GM12878 (cell line): ENCODE results near the gene MEP1A. TPM values are rescaled to one million over a fixed set of nuclear protein-coding genes. Genes with fewer than 3 reads are reported as not detected.

Experiments used
- ATAC-seq: fragments of 200-7000 bp; cut with Tn5 transposase; 3 replicates; pipeline ENCODE4 v1.9.1; 2020; ENCODE audit warnings: mild to moderate bottlenecking, moderate library complexity
- BruUV-seq: library from RNA; stranded (reverse); fragments of 400-500 nt; replicated peaks from 2 replicates; lab custom pipeline; 2021; lab: Mats Ljungman, UMichigan
- CTCF ChIA-PET: fragments of 300-600 bp; sonication (Branson Sonifier 250); formaldehyde crosslinking; extraction: SDS; loops from one replicate; lab custom pipeline; 2021; ENCODE audit warnings: inconsistent platforms; lab: Yijun Ruan, JAX
- POLR2A ChIA-PET: fragments of 350-600 bp; formaldehyde crosslinking; extraction: SDS; loops from one replicate; lab custom pipeline; 2021; ENCODE audit warnings: inconsistent platforms; lab: Charles Lee
- RAD21 ChIA-PET: fragments of 300-600 bp; sonication (Branson Sonifier 250); formaldehyde crosslinking; loops from one replicate; lab custom pipeline; 2023; ENCODE audit warnings: antibody characterized with exemption; ENCODE audit not compliant: unreplicated experiment; lab: Charles Lee
- SMC1A ChIA-PET: fragments of 300-600 bp; sonication (Branson Sonifier 250); formaldehyde crosslinking; loops from one replicate; lab custom pipeline; 2023; ENCODE audit not compliant: unreplicated experiment, uncharacterized antibody; lab: Charles Lee
- DNase-seq: peaks from one replicate; pipeline ENCODE4 v3.0.0-alpha.2; 2011; ENCODE audit warnings: low read depth, low spot score
- FAIRE-seq: peaks from 3 replicates; lab custom pipeline; 2011; peaks lifted over from hg19 to GRCh38; lab: Jason Lieb, UNC
- H2AFZ ChIP-seq: 2 replicates; pipeline ENCODE4 v1.6.0; 2011; ENCODE audit warnings: low read depth, low read length, control low read depth; ENCODE audit not compliant: control insufficient read depth
- H3K27ac ChIP-seq: 2 replicates; pipeline ENCODE4 v1.5.1; 2011; ENCODE audit warnings: control low read depth; ENCODE audit not compliant: control insufficient read depth, insufficient read depth
- H3K27me3 ChIP-seq, 2 experiments: replicated peaks in 1 of 2; 2 replicates each; pipeline versions ENCODE4 v1.6.0 to v1.6.1; 2011; ENCODE audit warnings: low read length in 1 of 2; ENCODE audit not compliant: control insufficient read depth in 2 of 2, insufficient read depth in 2 of 2
- H3K36me3 ChIP-seq, 2 experiments: 2 replicates each; pipeline ENCODE4 v1.5.1; 2011; ENCODE audit warnings: low read length in 1 of 2; ENCODE audit not compliant: control insufficient read depth in 2 of 2, insufficient read depth in 2 of 2
- H3K4me1 ChIP-seq: 2 replicates; pipeline ENCODE4 v1.6.1; 2011; ENCODE audit warnings: mild to moderate bottlenecking, low read length, moderate library complexity, mixed read lengths; ENCODE audit not compliant: control insufficient read depth, insufficient read depth
- H3K4me2 ChIP-seq: 2 replicates; pipeline ENCODE4 v1.6.0; 2011; ENCODE audit warnings: control low read depth; ENCODE audit not compliant: control insufficient read depth, insufficient read depth
- H3K4me3 ChIP-seq: fragments of 200-600 bp; sonication (generic); 2 replicates; pipeline ENCODE4 v1.5.1; 2016
- H3K79me2 ChIP-seq: 2 replicates; pipeline ENCODE4 v1.6.0; 2011; ENCODE audit warnings: low read length; ENCODE audit not compliant: control insufficient read depth, insufficient read depth
- H3K9ac ChIP-seq: 2 replicates; pipeline ENCODE4 v1.8.0; 2011; ENCODE audit warnings: low read length, control low read depth, mixed read lengths; ENCODE audit not compliant: control insufficient read depth, insufficient read depth
- H3K9me3 ChIP-seq: replicated peaks from 3 replicates; pipeline ENCODE4 v1.5.1; 2011; ENCODE audit warnings: mild to moderate bottlenecking, low read length; ENCODE audit not compliant: control insufficient read depth, insufficient read depth
- H4K20me1 ChIP-seq: 2 replicates; pipeline ENCODE4 v1.6.0; 2011; ENCODE audit not compliant: control insufficient read depth, insufficient read depth
- BMI1 ChIP-seq: fragments of 450-650 bp; IDR thresholded peaks from 2 replicates; pipeline ENCODE4 v1.6.1; 2016; ENCODE audit warnings: mild to moderate bottlenecking, moderate library complexity, borderline replicate concordance
- CREM ChIP-seq: IDR thresholded peaks from 2 replicates; pipeline ENCODE4 v1.6.1; 2014; ENCODE audit warnings: antibody characterized with exemption, low read depth
- CTCF ChIP-seq, 3 experiments: IDR thresholded peaks in 2 of 3; conservative IDR thresholded peaks in 1 of 3; 2 replicates each; pipeline ENCODE4 v1.5.1; 2011; ENCODE audit warnings: low read depth in 3 of 3, low read length in 3 of 3, mild to moderate bottlenecking in 3 of 3, control low read depth in 2 of 3, moderate library complexity in 2 of 3, inconsistent platforms in 1 of 3, mixed read lengths in 1 of 3; ENCODE audit not compliant: control insufficient read depth in 2 of 3, insufficient read depth in 1 of 3; ENCODE audit errors: extremely low read depth in 1 of 3
- EZH2 ChIP-seq: IDR thresholded peaks from 2 replicates; pipeline ENCODE4 v1.6.1; 2012; ENCODE audit warnings: low read depth, mild to moderate bottlenecking, control low read depth, inconsistent platforms, low read length, borderline replicate concordance; ENCODE audit not compliant: control insufficient read depth
- FOXK2 ChIP-seq: fragments of 450-650 bp; IDR thresholded peaks from 2 replicates; pipeline ENCODE4 v1.6.1; 2017; ENCODE audit warnings: mild to moderate bottlenecking, moderate library complexity
- HSF1 ChIP-seq: fragments of 150-350 bp; IDR thresholded peaks from 2 replicates; pipeline ENCODE4 v1.6.1; 2014; ENCODE audit warnings: mild to moderate bottlenecking, low read depth, low read length
- MLLT1 ChIP-seq: fragments of 450-650 bp; IDR thresholded peaks from 2 replicates; pipeline ENCODE4 v1.6.1; 2016; ENCODE audit warnings: mild to moderate bottlenecking
- POU2F2 ChIP-seq: IDR thresholded peaks from 3 replicates; pipeline ENCODE4 v1.6.1; 2011; ENCODE audit warnings: low read depth, mild to moderate bottlenecking, low read length, borderline replicate concordance
- RAD21 ChIP-seq: IDR thresholded peaks from 2 replicates; pipeline ENCODE4 v1.6.1; 2011; ENCODE audit warnings: mild to moderate bottlenecking, low read depth, low read length, moderate library complexity; ENCODE audit not compliant: insufficient read depth
- SMC3 ChIP-seq: IDR thresholded peaks from 2 replicates; pipeline ENCODE4 v1.6.1; 2011; ENCODE audit warnings: low read length, improper control_type of control experiment, borderline replicate concordance
- SUZ12 ChIP-seq: fragments of 200-600 bp; sonication (generic); IDR thresholded peaks from one replicate; pipeline ENCODE4 v1.6.1; 2018; ENCODE audit warnings: antibody characterized with exemption, mild to moderate bottlenecking; ENCODE audit not compliant: unreplicated experiment
- TCF3 ChIP-seq: IDR thresholded peaks from 2 replicates; pipeline ENCODE4 v1.6.1; 2012; ENCODE audit warnings: low read depth, mild to moderate bottlenecking, low read length, borderline replicate concordance; ENCODE audit not compliant: insufficient read depth
- USF2 ChIP-seq: IDR thresholded peaks from 2 replicates; pipeline ENCODE4 v1.6.1; 2011; ENCODE audit warnings: low read depth, low read length, improper control_type of control experiment, borderline replicate concordance
- ZNF274 ChIP-seq: IDR thresholded peaks from one replicate; pipeline ENCODE4 v1.8.0; 2011; ENCODE audit not compliant: insufficient read length, insufficient read depth
- WGBS: methylation state at CpG from one replicate; pipeline ENCODE4 v1.1.6; 2016; ENCODE audit warnings: low lambda C conversion rate; ENCODE audit not compliant: insufficient replicate concordance, insufficient coverage; ENCODE audit errors: missing lambda C conversion rate; 5-methylcytosine and 5-hydroxymethylcytosine counted together
- in situ Hi-C: fragments of 300-500 bp; cut with MboI; formaldehyde crosslinking; loops from 9 replicates; pipeline ENCODE4 v1.14.3; 2018; ENCODE audit warnings: mixed read lengths
- intact Hi-C: fragments of 100-400 bp; cut with micrococcal nuclease; formaldehyde crosslinking; loops from one replicate; pipeline ENCODE4 v1.14.2; 2022; ENCODE audit not compliant: unreplicated experiment
- polyA plus RNA-seq, 11 experiments: library from polyadenylated mRNA; depleted of rRNA in 4 of 11; unstranded in 6 of 11; stranded (reverse) in 5 of 11; fragments of >200 nt; fragmentation: Nextera tagmentation in 4 of 11; fragmentation: Illumina TruSeq in 1 of 11; extraction: Ambion mirVana in 4 of 11; extraction: Trizol in 1 of 11; gene quantifications; 1 replicate in 1 of 11; 2 replicates in 10 of 11; pipeline versions ENCODE4 v1.2.1 to v1.2.3, GENCODE V29; 2011 to 2016; ENCODE audit warnings: inconsistent platforms in 2 of 11, missing spikeins in 2 of 11, low read depth in 1 of 11
- total RNA-seq, 4 experiments: library from RNA; depleted of rRNA in 3 of 4; stranded (reverse); fragments of >200 nt in 3 of 4; fragmentation: Illumina TruSeq in 1 of 4; extraction: Trizol in 1 of 4; gene quantifications; 2 replicates each; pipeline versions ENCODE4 v1.2.1 to v1.2.3, GENCODE V29; 2013 to 2021

Gene MEP1A
- total and polyA plus RNA-seq, 10 of the 15 experiments (the other 5 are each of a cell fraction or from before 2014, with no cell fraction given), result not detected

- peak; percentile 68; the same call in 2 of the 3 replicates for ATAC-seq
These were observed 11.5 kb upstream of the MEP1A start for GRCh38 chr6:46781478-46782378.

More at GRCh38 chr6:46781478-46782378, 11.5 kb upstream of the MEP1A start:
- RAD21 ChIA-PET, result interaction anchor here (1.3 kb wide), 1 partner anchor 560 kb away, joined by 3 read pairs; no protein-coding TSS in a partner anchor
- no peak for TF ChIP-seq CREM
- peak; percentile 65 for TF ChIP-seq RAD21
- TF ChIP-seq ZNF274, result no peak
- no peak for TF ChIP-seq EZH2
- TF ChIP-seq USF2, result no peak
- no peak for TF ChIP-seq SUZ12
- peak; percentile 53 to 60 (median 56) for TF ChIP-seq CTCF (IDR thresholded peaks at IDR 0.05 in 2 of 3, conservative IDR thresholded peaks at IDR 0.05 in 1 of 3; ENCODE audit: control insufficient read depth in 2 of 3, extremely low read depth in 1 of 3, insufficient read depth in 1 of 3, low read depth in 3 of 3, low read length in 3 of 3)
- peak; percentile 62; the same call in 1 of the 2 replicates for TF ChIP-seq SMC3
- TF ChIP-seq MLLT1, result no peak
- no peak for TF ChIP-seq FOXK2
- TF ChIP-seq BMI1, result no peak
- TF ChIP-seq TCF3, result no peak
- TF ChIP-seq HSF1, result no peak
- TF ChIP-seq POU2F2, result no peak
- Histone ChIP-seq H3K79me2 (no peaks in the 10 kb centered on the region), H3K4me2 (no peak overlapping the region), H3K27ac (no peak overlapping the region), H3K9me3 (no peaks in the 10 kb centered on the region), H3K4me3 (no peak overlapping the region), H3K27me3 (no peaks in the 10 kb centered on the region), H3K4me1 (no peaks in the 10 kb centered on the region), H3K9ac (no peak overlapping the region), H4K20me1 (no peaks in the 10 kb centered on the region), H3K36me3 (no peaks in the 10 kb centered on the region), H2AFZ (no peak overlapping the region)
- BruUV-seq, result no TSS peak
- intact Hi-C loops (loop anchor here (2.0 to 5.0 kb wide), 3 partner anchors 77 to 691 kb away; no protein-coding TSS in a partner anchor), in situ Hi-C loops (no loop called here)
- FAIRE-seq, result no peak
- SMC1A ChIA-PET, result no interaction called here
- no peak for DNase-seq
- CTCF ChIA-PET, result interaction anchor here (1.0 kb wide), 1 partner anchor 16 kb away, joined by 3 read pairs; no protein-coding TSS in a partner anchor
- POLR2A ChIA-PET, result no interaction called here
- WGBS, result 31% methylated on average over 6 of the region's 6 CpGs
